Panc1 (cell line): ENCODE results near the gene ARID4B. TPM values are rescaled to one million over a fixed set of nuclear protein-coding genes. Genes with fewer than 3 reads are reported as not detected.
"Not testable (repeated sequence)": the region's sequence is repeated elsewhere in the genome, so short reads cannot be mapped to it uniquely, and the experiment has no call there.

Experiments used
- ATAC-seq: fragments of 200-7000 bp; cut with Tn5 transposase; 2 replicates; pipeline ENCODE4 v1.9.1; 2020; ENCODE audit warnings: mild to moderate bottlenecking, moderate library complexity
- BruUV-seq: library from RNA; stranded (reverse); fragments of 400-500 nt; replicated peaks from 2 replicates; lab custom pipeline; 2021; lab: Mats Ljungman, UMichigan
- CTCF ChIA-PET: fragments of 300-600 bp; sonication (Branson Sonifier 250); formaldehyde crosslinking; loops from one replicate; lab custom pipeline; 2022; ENCODE audit warnings: antibody characterized with exemption; lab: Charles Lee
- POLR2A ChIA-PET: fragments of 300-600 bp; sonication (Branson Sonifier 250); formaldehyde crosslinking; loops from one replicate; lab custom pipeline; 2022; ENCODE audit warnings: antibody characterized with exemption; lab: Charles Lee
- DNase-seq: peaks from one replicate; pipeline ENCODE4 v3.0.0-alpha.2; 2010; ENCODE audit warnings: low read depth, low spot score
- H3K27ac ChIP-seq: 2 replicates; pipeline ENCODE4 v1.5.1; 2011; ENCODE audit warnings: mild to moderate bottlenecking, low read length, inconsistent platforms
- H3K27me3 ChIP-seq: fragments of 200-500 bp; sonication (Bioruptor generic); 2 replicates; pipeline ENCODE4 v1.6.0; 2014; ENCODE audit warnings: low read length, inconsistent platforms; ENCODE audit not compliant: control insufficient read depth, insufficient read depth
- H3K36me3 ChIP-seq: fragments of 200-500 bp; sonication (Bioruptor generic); 2 replicates; pipeline ENCODE4 v1.5.1; 2014; ENCODE audit warnings: inconsistent platforms, mild to moderate bottlenecking, low read length, moderate library complexity; ENCODE audit not compliant: control insufficient read depth, insufficient read depth
- H3K4me1 ChIP-seq: 2 replicates; pipeline ENCODE4 v1.5.1; 2011; ENCODE audit warnings: inconsistent platforms, mild to moderate bottlenecking, low read length, moderate library complexity; ENCODE audit not compliant: control insufficient read depth, insufficient read depth
- H3K4me3 ChIP-seq, 2 experiments: 2 replicates each; pipeline ENCODE4 v1.5.1; 2011 to 2012; ENCODE audit warnings: low read depth in 2 of 2, low read length in 2 of 2, mild to moderate bottlenecking in 2 of 2, inconsistent platforms in 1 of 2, moderate library complexity in 1 of 2
- H3K9me3 ChIP-seq: fragments of 200-500 bp; sonication (Bioruptor generic); 2 replicates; pipeline ENCODE4 v1.5.1; 2014; ENCODE audit warnings: low read depth, mild to moderate bottlenecking, inconsistent platforms, low read length, moderate library complexity; ENCODE audit not compliant: control insufficient read depth, insufficient read depth
- POLR2AphosphoS5 ChIP-seq: IDR thresholded peaks from 2 replicates; pipeline ENCODE4 v1.6.1; 2012; ENCODE audit warnings: mild to moderate bottlenecking, low read depth, low read length, moderate library complexity
- SIN3A ChIP-seq: IDR thresholded peaks from 2 replicates; pipeline ENCODE4 v1.6.1; 2012; ENCODE audit warnings: low read depth, mild to moderate bottlenecking, low read length, moderate library complexity, borderline replicate concordance; ENCODE audit not compliant: insufficient read depth
- TCF7L2 ChIP-seq: IDR thresholded peaks from 2 replicates; pipeline ENCODE4 v1.6.1; 2011; ENCODE audit warnings: mild to moderate bottlenecking, low read depth, low read length, inconsistent platforms
- in situ Hi-C: cut with HindIII; loops from 2 replicates; pipeline ENCODE4 v1.10.0; 2016; ENCODE audit warnings: low sequenced_read_pairs, low pct_unique_long_range_greater_than_20kb
- intact Hi-C: fragments of 100-400 bp; cut with micrococcal nuclease; formaldehyde crosslinking; loops from one replicate; pipeline ENCODE4 v1.10.0; 2022; ENCODE audit not compliant: unreplicated experiment
- total RNA-seq: library from RNA; stranded (reverse); gene quantifications from one replicate; pipeline ENCODE4 v1.2.1, GENCODE V29; 2021; ENCODE audit not compliant: unreplicated experiment
- TF ChIP-seq, protein P1 (sequence below): fragments of 450-650 bp; IDR thresholded peaks from 2 replicates; pipeline ENCODE4 v1.5.1; 2017; ENCODE audit warnings: mild to moderate bottlenecking
- TF ChIP-seq, protein P2 (sequence below), 2 experiments: IDR thresholded peaks; 2 replicates each; pipeline ENCODE4 v1.6.1; 2011 to 2012; ENCODE audit warnings: low read depth in 2 of 2, control low read depth in 1 of 2, low read length in 1 of 2, mild to moderate bottlenecking in 1 of 2, moderate library complexity in 1 of 2; ENCODE audit not compliant: insufficient read depth in 1 of 2

The ARID4B gene
- total RNA-seq, 1 experiment from 2014 or later, result 37.5 TPM

DNA sequence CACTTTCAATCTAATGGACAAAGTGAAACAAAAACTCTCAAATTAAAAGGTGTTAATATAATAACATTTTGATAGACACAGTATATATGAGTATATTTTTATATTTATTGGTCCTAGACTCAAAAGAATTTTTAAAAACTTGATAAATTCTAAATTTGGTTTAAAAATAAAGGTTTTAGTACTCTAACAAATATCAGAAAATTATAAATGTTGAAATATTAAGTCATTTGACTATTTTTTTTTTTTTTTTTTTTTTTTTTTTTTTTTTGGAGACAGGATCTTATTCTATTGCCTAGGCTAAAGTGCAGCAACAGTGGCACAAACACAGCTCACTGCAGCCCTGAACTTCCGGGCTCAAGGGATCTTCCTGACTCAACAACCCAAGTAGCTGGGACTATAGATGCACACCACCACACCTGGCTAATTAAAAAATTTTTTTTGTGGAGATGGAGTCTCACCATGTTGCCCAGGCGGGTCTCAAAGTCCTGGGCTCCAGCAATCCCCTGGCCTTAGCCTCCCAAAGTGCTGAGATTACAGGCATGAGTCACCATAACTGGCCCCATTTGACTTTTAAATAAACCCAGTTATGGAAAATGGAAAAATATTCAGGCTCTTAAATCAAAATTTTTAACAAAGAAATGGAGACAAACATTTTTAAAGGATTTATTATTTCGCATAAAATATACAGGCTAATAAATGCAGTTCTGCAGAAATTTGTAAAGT lies 106.2 kb downstream of the ARID4B start:
- ATAC-seq, result no peak
- ChIA-PET POLR2A (no interaction called here), CTCF (no interaction called here)
- no peak for TF ChIP-seq POLR2AphosphoS5
- TF ChIP-seq TCF7L2, result no peak
- TF ChIP-seq SIN3A, result no peak
- TF ChIP-seq, protein P1, sequence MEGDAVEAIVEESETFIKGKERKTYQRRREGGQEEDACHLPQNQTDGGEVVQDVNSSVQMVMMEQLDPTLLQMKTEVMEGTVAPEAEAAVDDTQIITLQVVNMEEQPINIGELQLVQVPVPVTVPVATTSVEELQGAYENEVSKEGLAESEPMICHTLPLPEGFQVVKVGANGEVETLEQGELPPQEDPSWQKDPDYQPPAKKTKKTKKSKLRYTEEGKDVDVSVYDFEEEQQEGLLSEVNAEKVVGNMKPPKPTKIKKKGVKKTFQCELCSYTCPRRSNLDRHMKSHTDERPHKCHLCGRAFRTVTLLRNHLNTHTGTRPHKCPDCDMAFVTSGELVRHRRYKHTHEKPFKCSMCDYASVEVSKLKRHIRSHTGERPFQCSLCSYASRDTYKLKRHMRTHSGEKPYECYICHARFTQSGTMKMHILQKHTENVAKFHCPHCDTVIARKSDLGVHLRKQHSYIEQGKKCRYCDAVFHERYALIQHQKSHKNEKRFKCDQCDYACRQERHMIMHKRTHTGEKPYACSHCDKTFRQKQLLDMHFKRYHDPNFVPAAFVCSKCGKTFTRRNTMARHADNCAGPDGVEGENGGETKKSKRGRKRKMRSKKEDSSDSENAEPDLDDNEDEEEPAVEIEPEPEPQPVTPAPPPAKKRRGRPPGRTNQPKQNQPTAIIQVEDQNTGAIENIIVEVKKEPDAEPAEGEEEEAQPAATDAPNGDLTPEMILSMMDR, result no peak
- TF ChIP-seq, protein P2, sequence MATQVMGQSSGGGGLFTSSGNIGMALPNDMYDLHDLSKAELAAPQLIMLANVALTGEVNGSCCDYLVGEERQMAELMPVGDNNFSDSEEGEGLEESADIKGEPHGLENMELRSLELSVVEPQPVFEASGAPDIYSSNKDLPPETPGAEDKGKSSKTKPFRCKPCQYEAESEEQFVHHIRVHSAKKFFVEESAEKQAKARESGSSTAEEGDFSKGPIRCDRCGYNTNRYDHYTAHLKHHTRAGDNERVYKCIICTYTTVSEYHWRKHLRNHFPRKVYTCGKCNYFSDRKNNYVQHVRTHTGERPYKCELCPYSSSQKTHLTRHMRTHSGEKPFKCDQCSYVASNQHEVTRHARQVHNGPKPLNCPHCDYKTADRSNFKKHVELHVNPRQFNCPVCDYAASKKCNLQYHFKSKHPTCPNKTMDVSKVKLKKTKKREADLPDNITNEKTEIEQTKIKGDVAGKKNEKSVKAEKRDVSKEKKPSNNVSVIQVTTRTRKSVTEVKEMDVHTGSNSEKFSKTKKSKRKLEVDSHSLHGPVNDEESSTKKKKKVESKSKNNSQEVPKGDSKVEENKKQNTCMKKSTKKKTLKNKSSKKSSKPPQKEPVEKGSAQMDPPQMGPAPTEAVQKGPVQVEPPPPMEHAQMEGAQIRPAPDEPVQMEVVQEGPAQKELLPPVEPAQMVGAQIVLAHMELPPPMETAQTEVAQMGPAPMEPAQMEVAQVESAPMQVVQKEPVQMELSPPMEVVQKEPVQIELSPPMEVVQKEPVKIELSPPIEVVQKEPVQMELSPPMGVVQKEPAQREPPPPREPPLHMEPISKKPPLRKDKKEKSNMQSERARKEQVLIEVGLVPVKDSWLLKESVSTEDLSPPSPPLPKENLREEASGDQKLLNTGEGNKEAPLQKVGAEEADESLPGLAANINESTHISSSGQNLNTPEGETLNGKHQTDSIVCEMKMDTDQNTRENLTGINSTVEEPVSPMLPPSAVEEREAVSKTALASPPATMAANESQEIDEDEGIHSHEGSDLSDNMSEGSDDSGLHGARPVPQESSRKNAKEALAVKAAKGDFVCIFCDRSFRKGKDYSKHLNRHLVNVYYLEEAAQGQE (IDR thresholded peaks at IDR 0.05; ENCODE audit: insufficient read depth in 1 of 2, low read depth in 2 of 2, low read length in 1 of 2), result no peak
- intact Hi-C loops, result no loop called here
- in situ Hi-C loops, result no loop called here
- peaks cover 33% of the 10 kb centered on the region for H3K36me3 ChIP-seq
- no peaks in the 10 kb centered on the region for H3K4me1 ChIP-seq
- no TSS peak for BruUV-seq
- DNase-seq, result no peak
- no peak overlapping the region for H3K27ac ChIP-seq
- H3K4me3 ChIP-seq, result no peak overlapping the region
- no peaks in the 10 kb centered on the region for H3K9me3 ChIP-seq
- H3K27me3 ChIP-seq, result no peaks in the 10 kb centered on the region

DNA sequence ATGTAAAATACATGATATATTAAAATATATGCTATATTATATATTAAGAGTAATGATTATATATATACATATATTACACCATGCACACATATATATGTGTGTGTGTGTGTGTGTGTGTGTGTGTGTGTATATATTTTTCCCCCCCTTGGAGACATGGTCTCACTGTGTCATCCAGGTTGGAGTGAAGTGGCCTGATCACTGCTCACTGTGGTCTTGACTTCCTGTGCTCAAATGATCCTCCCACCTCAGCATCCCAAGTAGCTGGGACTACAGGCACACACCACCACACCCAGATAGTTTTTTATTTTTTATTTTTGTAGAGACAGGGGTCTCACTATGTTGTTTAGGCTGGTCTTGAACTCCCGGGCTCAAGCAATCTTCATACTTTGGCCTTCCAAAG lies 112.5 kb downstream of the ARID4B start:
- H3K36me3 ChIP-seq, result peaks cover 16% of the 10 kb centered on the region
- POLR2A ChIA-PET, result interaction anchor here (0.6 kb wide), 1 partner anchor 175 kb away, joined by 6 read pairs; no protein-coding TSS in a partner anchor
- H3K9me3 ChIP-seq, result no peaks in the 10 kb centered on the region
- DNase-seq (no peak), ATAC-seq (no peak)
- H3K27ac ChIP-seq, result no peak overlapping the region
- H3K4me3 ChIP-seq, result no peak overlapping the region
- H3K4me1 ChIP-seq, result no peaks in the 10 kb centered on the region
- intact Hi-C loops, result no loop called here
- CTCF ChIA-PET, result no interaction called here
- BruUV-seq, result no TSS peak
- in situ Hi-C loops, result no loop called here
- TF ChIP-seq POLR2AphosphoS5, result no peak
- no peaks in the 10 kb centered on the region for H3K27me3 ChIP-seq

DNA sequence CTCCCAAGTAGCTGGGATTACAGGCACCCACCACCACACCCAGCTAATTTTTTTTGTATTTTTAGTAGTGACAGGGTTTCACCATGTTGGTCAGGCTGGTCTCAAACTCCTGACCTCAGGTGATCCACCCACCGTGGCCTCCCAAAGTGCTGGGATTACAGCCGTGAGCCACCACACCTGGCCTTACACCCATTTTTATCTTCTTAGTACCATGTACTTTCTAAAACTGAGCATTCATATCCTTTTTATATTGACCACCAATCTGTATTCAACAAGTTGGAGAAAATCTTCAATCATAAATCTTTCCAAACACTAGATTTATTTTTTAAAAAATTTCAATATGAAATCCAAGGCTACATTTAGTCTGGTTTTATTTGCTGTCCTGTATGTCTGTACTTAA lies 113.0 kb downstream of the ARID4B start:
- peaks cover 14% of the 10 kb centered on the region for H3K36me3 ChIP-seq
- POLR2A ChIA-PET, result not testable (repeated sequence)

More for the DNA sequence above, 113.0 kb downstream of the ARID4B start:
- H3K4me1 ChIP-seq, H3K9me3 ChIP-seq, DNase-seq, ATAC-seq, H3K4me3 ChIP-seq, CTCF ChIA-PET, H3K27me3 ChIP-seq, intact Hi-C loops, in situ Hi-C loops, H3K27ac ChIP-seq, BruUV-seq: not testable (repeated sequence)
